K562 (cell line): ENCODE measurements around the gene BEST2. TPM values are rescaled to one million over a fixed set of nuclear protein-coding genes. Genes with fewer than 3 reads are reported as not detected.

Experiments used
- CBFA2T2 ChIP-seq: fragments of 450-650 bp; conservative IDR thresholded peaks from 2 replicates; pipeline ENCODE4 v1.6.1; 2017; ENCODE audit warnings: mild to moderate bottlenecking
- HNRNPUL1 ChIP-seq: fragments of 200-400 bp; formaldehyde crosslinking; IDR thresholded peaks from 2 replicates; pipeline ENCODE4 v1.6.1; 2017; ENCODE audit warnings: low read length
- NFYB ChIP-seq: IDR thresholded peaks from 2 replicates; pipeline ENCODE4 v1.6.1; 2011; ENCODE audit warnings: mild to moderate bottlenecking, moderate library complexity; ENCODE audit not compliant: insufficient read length; ENCODE audit errors: extremely low read depth
- RAD51 ChIP-seq: fragments of 450-650 bp; IDR thresholded peaks from 2 replicates; pipeline ENCODE4 v1.7.1; 2016; ENCODE audit warnings: low read depth, mild to moderate bottlenecking, borderline replicate concordance
- SIX5 ChIP-seq, 2 experiments: IDR thresholded peaks; 2 replicates each; pipeline ENCODE4 v1.6.1; 2011; ENCODE audit warnings: low read length in 2 of 2, borderline replicate concordance in 1 of 2, low read depth in 1 of 2, mild to moderate bottlenecking in 1 of 2, moderate library complexity in 1 of 2; ENCODE audit not compliant: insufficient read depth in 1 of 2
- ZBTB49 ChIP-seq: sonication (generic); formaldehyde crosslinking; IDR thresholded peaks from 2 replicates; pipeline ENCODE4 v1.8.0; 2022; ENCODE audit warnings: missing genetic modification reagents, mild to moderate bottlenecking, borderline replicate concordance
- ZNF436 ChIP-seq: fragments of 250-450, 450-650 bp; sonication (Bioruptor Pico); formaldehyde crosslinking; IDR thresholded peaks from 2 replicates; pipeline ENCODE4 v1.7.0; 2020; ENCODE audit warnings: mild to moderate bottlenecking
- polyA plus RNA-seq, 8 experiments: library from polyadenylated mRNA; depleted of rRNA in 4 of 8; stranded (reverse) in 5 of 8; unstranded in 3 of 8; fragments of >200 nt; fragmentation: Nextera tagmentation in 2 of 8; fragmentation: Illumina TruSeq in 1 of 8; extraction: Ambion mirVana in 2 of 8; extraction: Trizol in 1 of 8; gene quantifications; 2 replicates each; pipeline versions ENCODE4 v1.2.1 to v1.2.3, GENCODE V29; 2011 to 2014; ENCODE audit warnings: inconsistent platforms in 1 of 8, missing spikeins in 1 of 8
- total RNA-seq, 7 experiments: library from RNA; depleted of rRNA in 6 of 7; stranded (reverse); fragments of >200 nt in 6 of 7; fragmentation: Illumina TruSeq in 2 of 7; extraction: Trizol in 2 of 7; gene quantifications; 2 replicates each; pipeline versions ENCODE4 v1.2.1 to v1.2.3, GENCODE V29; 2011 to 2021; ENCODE audit warnings: low replicate concordance in 1 of 7
- TF ChIP-seq, protein P1 (sequence below), 2 experiments: fragments of 450-650 bp in 1 of 2; sonication (generic) in 1 of 2; formaldehyde crosslinking in 1 of 2; IDR thresholded peaks; 2 replicates each; pipeline versions ENCODE4 v1.7.1 to v1.9.0; 2016 to 2022; ENCODE audit warnings: inconsistent platforms in 1 of 2, mild to moderate bottlenecking in 1 of 2, missing genetic modification reagents in 1 of 2
- TF ChIP-seq, protein P2 (sequence below), 2 experiments: IDR thresholded peaks; 2 replicates each; pipeline ENCODE4 v1.6.1; 2011; ENCODE audit warnings: borderline replicate concordance in 1 of 2, control low read depth in 1 of 2, low read depth in 1 of 2, low read length in 1 of 2, mild to moderate bottlenecking in 1 of 2, mixed read lengths in 1 of 2, moderate library complexity in 1 of 2; ENCODE audit not compliant: insufficient read depth in 1 of 2, insufficient read length in 1 of 2, poor library complexity in 1 of 2, severe bottlenecking in 1 of 2; ENCODE audit errors: extremely low read depth in 1 of 2
- TF ChIP-seq, protein P3 (sequence below): sonication (generic); formaldehyde crosslinking; IDR thresholded peaks from 2 replicates; pipeline ENCODE4 v1.8.0; 2022; ENCODE audit warnings: missing genetic modification reagents, mild to moderate bottlenecking, moderate library complexity, borderline replicate concordance

The BEST2 gene
- total and polyA plus RNA-seq, 9 of the 15 experiments (the other 6 are each of a cell fraction or from before 2014, with no cell fraction given), result not detected

DNA sequence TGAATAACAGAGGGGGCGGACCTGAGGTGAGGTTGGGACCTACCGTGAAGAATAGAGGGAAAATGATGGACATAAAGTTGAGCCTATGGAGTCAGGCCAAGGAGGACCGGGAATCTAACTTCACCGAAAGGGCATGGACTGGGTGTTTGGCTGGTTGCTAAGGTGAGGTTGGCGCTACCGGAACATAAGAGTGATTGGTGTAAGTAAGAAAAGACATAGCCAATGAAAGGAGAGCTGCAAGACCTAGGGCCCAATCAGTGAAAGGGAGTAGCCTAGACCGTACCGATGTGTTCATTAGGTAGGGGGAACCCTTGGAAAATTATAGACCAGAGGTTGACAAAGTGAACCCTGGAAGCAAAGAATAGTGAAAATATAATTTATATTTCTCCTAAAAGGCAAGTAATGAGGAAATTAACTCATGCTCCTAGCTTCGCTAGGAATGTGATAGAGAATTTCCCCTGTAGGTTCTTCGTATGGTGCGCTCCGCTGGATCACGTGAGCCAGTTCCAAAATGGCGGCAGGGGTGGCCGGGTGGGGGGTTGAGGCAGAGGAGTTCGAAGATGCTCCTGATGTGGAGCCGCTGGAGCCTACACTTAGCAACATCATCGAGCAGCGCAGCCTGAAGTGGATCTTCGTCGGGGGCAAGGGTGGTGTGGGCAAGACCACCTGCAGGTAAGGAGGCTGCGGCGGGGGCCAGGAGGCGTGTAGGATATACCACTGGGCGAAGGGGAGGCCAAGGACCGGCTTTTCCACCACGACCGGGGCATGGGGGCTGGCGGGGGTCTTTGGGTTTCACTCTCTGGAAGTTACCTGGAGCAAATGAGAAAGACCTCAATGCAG is 14.4 kb upstream of the BEST2 start, which contains the start of gene GET3 (continued):
- TF ChIP-seq, protein P1, sequence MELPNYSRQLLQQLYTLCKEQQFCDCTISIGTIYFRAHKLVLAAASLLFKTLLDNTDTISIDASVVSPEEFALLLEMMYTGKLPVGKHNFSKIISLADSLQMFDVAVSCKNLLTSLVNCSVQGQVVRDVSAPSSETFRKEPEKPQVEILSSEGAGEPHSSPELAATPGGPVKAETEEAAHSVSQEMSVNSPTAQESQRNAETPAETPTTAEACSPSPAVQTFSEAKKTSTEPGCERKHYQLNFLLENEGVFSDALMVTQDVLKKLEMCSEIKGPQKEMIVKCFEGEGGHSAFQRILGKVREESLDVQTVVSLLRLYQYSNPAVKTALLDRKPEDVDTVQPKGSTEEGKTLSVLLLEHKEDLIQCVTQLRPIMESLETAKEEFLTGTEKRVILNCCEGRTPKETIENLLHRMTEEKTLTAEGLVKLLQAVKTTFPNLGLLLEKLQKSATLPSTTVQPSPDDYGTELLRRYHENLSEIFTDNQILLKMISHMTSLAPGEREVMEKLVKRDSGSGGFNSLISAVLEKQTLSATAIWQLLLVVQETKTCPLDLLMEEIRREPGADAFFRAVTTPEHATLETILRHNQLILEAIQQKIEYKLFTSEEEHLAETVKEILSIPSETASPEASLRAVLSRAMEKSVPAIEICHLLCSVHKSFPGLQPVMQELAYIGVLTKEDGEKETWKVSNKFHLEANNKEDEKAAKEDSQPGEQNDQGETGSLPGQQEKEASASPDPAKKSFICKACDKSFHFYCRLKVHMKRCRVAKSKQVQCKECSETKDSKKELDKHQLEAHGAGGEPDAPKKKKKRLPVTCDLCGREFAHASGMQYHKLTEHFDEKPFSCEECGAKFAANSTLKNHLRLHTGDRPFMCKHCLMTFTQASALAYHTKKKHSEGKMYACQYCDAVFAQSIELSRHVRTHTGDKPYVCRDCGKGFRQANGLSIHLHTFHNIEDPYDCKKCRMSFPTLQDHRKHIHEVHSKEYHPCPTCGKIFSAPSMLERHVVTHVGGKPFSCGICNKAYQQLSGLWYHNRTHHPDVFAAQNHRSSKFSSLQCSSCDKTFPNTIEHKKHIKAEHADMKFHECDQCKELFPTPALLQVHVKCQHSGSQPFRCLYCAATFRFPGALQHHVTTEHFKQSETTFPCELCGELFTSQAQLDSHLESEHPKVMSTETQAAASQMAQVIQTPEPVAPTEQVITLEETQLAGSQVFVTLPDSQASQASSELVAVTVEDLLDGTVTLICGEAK (IDR thresholded peaks at IDR 0.05), result peak; percentile 67
- TF ChIP-seq, protein P1 (CRISPR knock-in tag; IDR thresholded peaks at IDR 0.05), result no peak
- TF ChIP-seq SIX5 (IDR thresholded peaks at IDR 0.05; ENCODE audit: borderline replicate concordance in 1 of 2, insufficient read depth in 1 of 2, low read depth in 1 of 2, low read length in 2 of 2) (peak in 1 of 2 experiments; percentile 42; a peak in 3 of 4 replicates), HNRNPUL1 (no peak), ZBTB49 (CRISPR knock-in tag) (no peak), ZNF436 (CRISPR knock-in tag) (peak; percentile 39; the same call in 1 of the 2 replicates), RAD51 (peak; percentile 97), NFYB (peak; percentile 88), CBFA2T2 (peak; percentile 81)
- TF ChIP-seq, protein P2, sequence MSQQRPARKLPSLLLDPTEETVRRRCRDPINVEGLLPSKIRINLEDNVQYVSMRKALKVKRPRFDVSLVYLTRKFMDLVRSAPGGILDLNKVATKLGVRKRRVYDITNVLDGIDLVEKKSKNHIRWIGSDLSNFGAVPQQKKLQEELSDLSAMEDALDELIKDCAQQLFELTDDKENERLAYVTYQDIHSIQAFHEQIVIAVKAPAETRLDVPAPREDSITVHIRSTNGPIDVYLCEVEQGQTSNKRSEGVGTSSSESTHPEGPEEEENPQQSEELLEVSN (IDR thresholded peaks at IDR 0.05; ENCODE audit: borderline replicate concordance in 1 of 2, extremely low read depth in 1 of 2, insufficient read depth in 1 of 2, insufficient read length in 1 of 2, low read depth in 1 of 2, low read length in 1 of 2, poor library complexity in 1 of 2, severe bottlenecking in 1 of 2), result peak in 1 of 2 experiments; percentile 27
- TF ChIP-seq, protein P3, sequence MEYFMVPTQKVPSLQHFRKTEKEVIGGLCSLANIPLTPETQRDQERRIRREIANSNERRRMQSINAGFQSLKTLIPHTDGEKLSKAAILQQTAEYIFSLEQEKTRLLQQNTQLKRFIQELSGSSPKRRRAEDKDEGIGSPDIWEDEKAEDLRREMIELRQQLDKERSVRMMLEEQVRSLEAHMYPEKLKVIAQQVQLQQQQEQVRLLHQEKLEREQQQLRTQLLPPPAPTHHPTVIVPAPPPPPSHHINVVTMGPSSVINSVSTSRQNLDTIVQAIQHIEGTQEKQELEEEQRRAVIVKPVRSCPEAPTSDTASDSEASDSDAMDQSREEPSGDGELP (CRISPR knock-in tag), result no peak; the same call in 1 of the 2 replicates
